NCI-H1105 treated with DMSO at 0.1 percent for 48 hours (cell line): ENCODE results near the gene CPEB3.
A peak's percentile ranks its signal among the peaks of the same experiment; 100 is the strongest.

Source experiments
- DNase-seq: peaks from one replicate; lab custom pipeline; 2025; lab: John Stamatoyannopoulos, UW

The CPEB3 gene

GRCh38 chr10:92213049-92213448 is 77.8 kb downstream of the CPEB3 start:
- no peak for DNase-seq

GRCh38 chr10:92208736-92209135 is 82.1 kb downstream of the CPEB3 start:
- no peak for DNase-seq

GRCh38 chr10:92208157-92208720 is 82.6 kb downstream of the CPEB3 start:
- no peak for DNase-seq

GRCh38 chr10:92207061-92207460 is 83.8 kb downstream of the CPEB3 start:
- no peak for DNase-seq

GRCh38 chr10:92203919-92204623 is 86.8 kb downstream of the CPEB3 start:
- DNase-seq = no peak

- no peak for DNase-seq
Observed at GRCh38 chr10:92202536-92202935, 88.3 kb downstream of the CPEB3 start.

- DNase-seq = no peak
Observed at GRCh38 chr10:92200564-92200963, 90.3 kb downstream of the CPEB3 start.

- DNase-seq = no peak
Observed at GRCh38 chr10:92187101-92187500, 103.8 kb downstream of the CPEB3 start.

GRCh38 chr10:92184977-92185376 is 105.9 kb downstream of the CPEB3 start:
- DNase-seq = no peak

- no peak for DNase-seq
Observed at GRCh38 chr10:92183199-92183598, 107.7 kb downstream of the CPEB3 start.

- DNase-seq = no peak
Observed at GRCh38 chr10:92181575-92181974, 109.3 kb downstream of the CPEB3 start.

- no peak for DNase-seq
Observed at GRCh38 chr10:92180399-92180798, 110.5 kb downstream of the CPEB3 start.

- no peak for DNase-seq
Observed at GRCh38 chr10:92177546-92177945, 113.3 kb downstream of the CPEB3 start.

- DNase-seq = no peak
Observed at GRCh38 chr10:92175164-92175563, 115.7 kb downstream of the CPEB3 start.

- no peak for DNase-seq
Observed at GRCh38 chr10:92173996-92174395, 116.9 kb downstream of the CPEB3 start.

- DNase-seq = peak; percentile 21
Observed at GRCh38 chr10:92164036-92164696, 126.7 kb downstream of the CPEB3 start.

GRCh38 chr10:92162541-92162940 is 128.3 kb downstream of the CPEB3 start:
- DNase-seq = no peak

- no peak for DNase-seq
Observed at GRCh38 chr10:92156874-92157773, 133.8 kb downstream of the CPEB3 start.

- DNase-seq = no peak
Observed at GRCh38 chr10:92150823-92151222, 140.1 kb downstream of the CPEB3 start.

- no peak for DNase-seq
Observed at GRCh38 chr10:92149261-92149660, 141.6 kb downstream of the CPEB3 start.

- DNase-seq = no peak
Observed at GRCh38 chr10:92146781-92147180, 144.1 kb downstream of the CPEB3 start.

GRCh38 chr10:92146107-92146506 is 144.8 kb downstream of the CPEB3 start:
- DNase-seq = no peak
